GM19438 (cell line): ENCODE results near the gene ABCE1.
A peak's percentile ranks its signal among the peaks of the same experiment; 100 is the strongest.

Experiments
- ATAC-seq: cut with Tn5 transposase; IDR thresholded peaks from one replicate; pipeline ENCODE4 v1.9.1; 2021; ENCODE audit warnings: low read depth; ENCODE audit not compliant: unreplicated experiment

The ABCE1 gene

GRCh38 chr4:145097821-145098674, at the start of gene ABCE1, which contains the start of gene ANAPC10:
ABCE1 (plus strand) TSS chr4:145098311; CDS start chr4:145104413, 6,102 bp downstream.
ANAPC10 (minus strand) TSS chr4:145098196; CDS start chr4:145096099, 2,097 bp downstream.
- ATAC-seq: peak; percentile 80

- ATAC-seq: no peak
These were observed 49.3 kb upstream of the ABCE1 start for GRCh38 chr4:145048817-145049216.

GRCh38 chr4:145049241-145049640, 48.9 kb upstream of the ABCE1 start:
- no peak for ATAC-seq

GRCh38 chr4:145055533-145056257, 42.4 kb upstream of the ABCE1 start:
- ATAC-seq: no peak

- ATAC-seq: no peak
These were observed 41.6 kb upstream of the ABCE1 start for GRCh38 chr4:145056325-145057130.

GRCh38 chr4:145058256-145058655, 39.9 kb upstream of the ABCE1 start:
- ATAC-seq: no peak

- no peak for ATAC-seq
These were observed 36.7 kb upstream of the ABCE1 start for GRCh38 chr4:145061318-145061920.

- ATAC-seq: no peak
These were observed 32.0 kb upstream of the ABCE1 start for GRCh38 chr4:145066063-145066501.

GRCh38 chr4:145069361-145069760, 28.8 kb upstream of the ABCE1 start:
- no peak for ATAC-seq

- no peak for ATAC-seq
These were observed 26.6 kb upstream of the ABCE1 start for GRCh38 chr4:145071560-145071959.

GRCh38 chr4:145075742-145076468, 22.2 kb upstream of the ABCE1 start:
- ATAC-seq: no peak

- ATAC-seq: no peak
These were observed 21.6 kb upstream of the ABCE1 start for GRCh38 chr4:145076469-145076855.

GRCh38 chr4:145081756-145082155, 16.4 kb upstream of the ABCE1 start:
- no peak for ATAC-seq

- ATAC-seq: no peak
These were observed 14.1 kb upstream of the ABCE1 start for GRCh38 chr4:145083891-145084605.

GRCh38 chr4:145090380-145090779, 7.7 kb upstream of the ABCE1 start:
- no peak for ATAC-seq

GRCh38 chr4:145093638-145094037, 4.5 kb upstream of the ABCE1 start:
- ATAC-seq: no peak

GRCh38 chr4:145097331-145097820, 735 bp upstream of the ABCE1 start:
- peak; percentile 5 for ATAC-seq

GRCh38 chr4:145098675-145099037, 545 bp downstream of the ABCE1 start:
- ATAC-seq: peak; percentile 21

- ATAC-seq: no peak
These were observed 1.5 kb downstream of the ABCE1 start for GRCh38 chr4:145099653-145100052.
